ENCODE results near the gene CRBN. TPM values are rescaled to one million over a fixed set of nuclear protein-coding genes. Genes with fewer than 3 reads are reported as not detected.

The CRBN gene
- total and polyA plus RNA-seq, 2 donors (not counting 3 experiments of a cell fraction or from before 2014, with no cell fraction given), result 25.2 to 36.1 TPM

DNA sequence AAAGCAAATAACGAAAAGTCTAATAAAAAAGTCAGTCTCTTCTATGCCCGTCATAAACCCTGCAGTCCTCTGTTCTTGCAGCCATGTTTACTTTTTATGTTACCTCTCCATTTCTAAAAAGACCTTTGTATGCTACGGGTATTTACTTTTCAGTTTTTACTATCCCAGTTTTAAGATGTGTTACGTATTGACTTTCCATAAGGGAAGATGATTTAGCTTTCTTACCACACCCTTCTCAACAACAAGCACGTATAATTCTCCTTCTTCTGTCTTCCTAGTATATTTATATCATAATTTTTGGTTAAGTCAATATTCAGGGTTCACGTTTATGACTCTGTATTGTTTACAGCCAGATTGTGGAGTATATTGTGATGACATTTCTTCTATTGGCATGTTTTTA lies 42.0 kb downstream of the CRBN start:
- BruUV-seq (replicated peaks), result no TSS peak
- Histone ChIP-seq H3K27ac (ENCODE audit: insufficient read depth, low read depth, low read length) (no peak overlapping the region), H3K36me3 (ENCODE audit: control insufficient read depth in 2 of 2, extremely low read depth in 1 of 2, insufficient read depth in 2 of 2, low read length in 2 of 2) (peaks cover 6 to 7% of the 10 kb centered on the region in 2 experiments), H3K79me2 (ENCODE audit: control insufficient read depth, insufficient read depth, low read length) (peaks cover 39% of the 10 kb centered on the region), H4K20me1 (replicated peaks; ENCODE audit: control insufficient read depth, extremely low read depth, insufficient read depth, low read length) (no peaks in the 10 kb centered on the region), H2AFZ (ENCODE audit: low read depth, low read length) (no peak overlapping the region), H3K4me2 (ENCODE audit: insufficient read depth, low read length) (no peak overlapping the region), H3K27me3 (ENCODE audit: control insufficient read depth in 2 of 2, insufficient read depth in 2 of 2, low read length in 2 of 2) (no peaks in the 10 kb centered on the region), H3K9ac (replicated peaks; ENCODE audit: extremely low read depth, insufficient read depth, low read length) (no peak overlapping the region), H3K4me1 (ENCODE audit: control insufficient read depth, extremely low read depth, insufficient read depth, low read length) (no peaks in the 10 kb centered on the region), H3K9me3 (replicated peaks; ENCODE audit: control insufficient read depth, insufficient read depth, low read length) (no peaks in the 10 kb centered on the region), H3K4me3 (replicated peaks in 1 of 3; ENCODE audit: insufficient read depth in 1 of 3, low read depth in 1 of 3, low read length in 3 of 3) (no peak overlapping the region), H3K9me1 (replicated peaks; ENCODE audit: control insufficient read depth, extremely low read depth, insufficient read depth, low read length) (no peaks in the 10 kb centered on the region)
- dilution Hi-C loops (cut with MboI; ENCODE audit: extremely low pct_ligation_motif_present, low sequenced_read_pairs) (no loop called here), intact Hi-C loops (cut with micrococcal nuclease) (no loop called here)
- CTCF ChIA-PET, result no interaction called here
- POLR2A ChIA-PET, result no interaction called here
- FAIRE-seq, result no peak
- TF ChIP-seq POLR2A (IDR thresholded peaks at IDR 0.05; ENCODE audit: low read depth, low read length) (no peak), JUN (IDR thresholded peaks at IDR 0.05; ENCODE audit: borderline replicate concordance, insufficient read depth, insufficient read length, low read depth) (no peak), GATA2 (IDR thresholded peaks at IDR 0.05; ENCODE audit: insufficient read depth, insufficient read length, low read depth, low read length) (no peak), EZH2 (IDR thresholded peaks at IDR 0.05; ENCODE audit: borderline replicate concordance, low read depth, low read length, severe bottlenecking) (no peak)
- TF ChIP-seq, protein P1, sequence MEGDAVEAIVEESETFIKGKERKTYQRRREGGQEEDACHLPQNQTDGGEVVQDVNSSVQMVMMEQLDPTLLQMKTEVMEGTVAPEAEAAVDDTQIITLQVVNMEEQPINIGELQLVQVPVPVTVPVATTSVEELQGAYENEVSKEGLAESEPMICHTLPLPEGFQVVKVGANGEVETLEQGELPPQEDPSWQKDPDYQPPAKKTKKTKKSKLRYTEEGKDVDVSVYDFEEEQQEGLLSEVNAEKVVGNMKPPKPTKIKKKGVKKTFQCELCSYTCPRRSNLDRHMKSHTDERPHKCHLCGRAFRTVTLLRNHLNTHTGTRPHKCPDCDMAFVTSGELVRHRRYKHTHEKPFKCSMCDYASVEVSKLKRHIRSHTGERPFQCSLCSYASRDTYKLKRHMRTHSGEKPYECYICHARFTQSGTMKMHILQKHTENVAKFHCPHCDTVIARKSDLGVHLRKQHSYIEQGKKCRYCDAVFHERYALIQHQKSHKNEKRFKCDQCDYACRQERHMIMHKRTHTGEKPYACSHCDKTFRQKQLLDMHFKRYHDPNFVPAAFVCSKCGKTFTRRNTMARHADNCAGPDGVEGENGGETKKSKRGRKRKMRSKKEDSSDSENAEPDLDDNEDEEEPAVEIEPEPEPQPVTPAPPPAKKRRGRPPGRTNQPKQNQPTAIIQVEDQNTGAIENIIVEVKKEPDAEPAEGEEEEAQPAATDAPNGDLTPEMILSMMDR (IDR thresholded peaks at IDR 0.05; ENCODE audit: extremely low read depth in 1 of 2, insufficient read depth in 1 of 2, low read depth in 1 of 2, low read length in 2 of 2), result no peak
- DNase-seq (ENCODE audit: low read depth, low spot score), result no peak

DNA sequence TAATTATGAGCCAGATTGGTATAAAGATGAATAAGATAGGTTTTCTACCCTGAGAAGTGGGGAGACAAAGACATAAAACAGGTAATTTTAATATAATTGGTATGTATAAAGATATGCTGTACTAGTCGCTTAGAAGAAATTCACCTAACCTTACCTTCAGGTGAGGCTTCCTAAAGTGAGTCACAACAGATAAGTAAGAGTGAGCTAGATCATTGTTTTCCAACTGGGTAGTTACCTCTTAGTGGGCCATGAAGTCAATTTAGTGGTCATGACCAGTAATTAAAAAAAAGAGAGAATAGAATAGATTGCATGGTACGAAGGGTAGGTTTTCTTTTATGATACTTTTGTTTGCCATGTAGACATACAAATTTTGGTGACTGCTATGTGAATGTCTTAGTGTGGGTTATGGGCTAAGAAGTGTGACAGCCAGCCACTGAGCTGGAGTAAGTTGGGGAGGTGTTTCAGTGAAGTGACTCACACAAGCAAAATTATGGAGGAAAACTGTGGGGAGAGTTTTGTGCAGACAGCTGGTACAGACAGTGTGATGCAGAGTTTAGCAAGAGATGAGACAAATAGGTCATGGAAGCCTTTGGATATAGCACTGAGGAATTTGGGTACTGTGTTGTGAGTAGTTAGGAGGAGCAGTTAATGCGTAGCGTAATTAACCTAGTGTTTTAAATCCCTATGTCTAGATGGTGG lies 44.6 kb downstream of the CRBN start:
- BruUV-seq (replicated peaks), result no TSS peak
- no peak for FAIRE-seq
- dilution Hi-C loops (cut with MboI; ENCODE audit: extremely low pct_ligation_motif_present, low sequenced_read_pairs) (no loop called here), intact Hi-C loops (cut with micrococcal nuclease) (no loop called here)
- no peak overlapping the region for H3K4me2 ChIP-seq (ENCODE audit: insufficient read depth, low read length)
- no peaks in the 10 kb centered on the region for H3K9me3 ChIP-seq (replicated peaks; ENCODE audit: control insufficient read depth, insufficient read depth, low read length)
- CTCF ChIA-PET, result interaction anchor here (1.5 kb wide), 1 partner anchor 12 kb away, joined by 3 read pairs; no protein-coding TSS in a partner anchor
- peaks cover 40% of the 10 kb centered on the region for H3K79me2 ChIP-seq (ENCODE audit: control insufficient read depth, insufficient read depth, low read length)
- peaks cover 3 to 4% of the 10 kb centered on the region in 2 experiments for H3K36me3 ChIP-seq (ENCODE audit: control insufficient read depth in 2 of 2, extremely low read depth in 1 of 2, insufficient read depth in 2 of 2, low read length in 2 of 2)
- POLR2A ChIA-PET, result no interaction called here
- no peak overlapping the region for H3K27ac ChIP-seq (ENCODE audit: insufficient read depth, low read depth, low read length)
- H3K9ac ChIP-seq (replicated peaks; ENCODE audit: extremely low read depth, insufficient read depth, low read length), result no peak overlapping the region
- no peak overlapping the region for H2AFZ ChIP-seq (ENCODE audit: low read depth, low read length)
- H3K27me3 ChIP-seq (ENCODE audit: control insufficient read depth in 2 of 2, insufficient read depth in 2 of 2, low read length in 2 of 2), result no peaks in the 10 kb centered on the region
- no peak for TF ChIP-seq MYC (IDR thresholded peaks at IDR 0.05; ENCODE audit: low read depth, low read length)
- TF ChIP-seq JUN (IDR thresholded peaks at IDR 0.05; ENCODE audit: borderline replicate concordance, insufficient read depth, insufficient read length, low read depth), result no peak
- no peak for TF ChIP-seq FOS (IDR thresholded peaks at IDR 0.05; ENCODE audit: borderline replicate concordance, insufficient read depth, low read length)
- TF ChIP-seq, protein P2, sequence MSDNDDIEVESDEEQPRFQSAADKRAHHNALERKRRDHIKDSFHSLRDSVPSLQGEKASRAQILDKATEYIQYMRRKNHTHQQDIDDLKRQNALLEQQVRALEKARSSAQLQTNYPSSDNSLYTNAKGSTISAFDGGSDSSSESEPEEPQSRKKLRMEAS (IDR thresholded peaks at IDR 0.05; ENCODE audit: insufficient read depth, insufficient read length), result no peak
- TF ChIP-seq GATA2 (IDR thresholded peaks at IDR 0.05; ENCODE audit: insufficient read depth, insufficient read length, low read depth, low read length), result no peak
- no peak for TF ChIP-seq POLR2AphosphoS5 (IDR thresholded peaks at IDR 0.05; ENCODE audit: insufficient read depth, low read depth, low read length)
- TF ChIP-seq, protein P1 (IDR thresholded peaks at IDR 0.05; ENCODE audit: extremely low read depth in 1 of 2, insufficient read depth in 1 of 2, low read depth in 1 of 2, low read length in 2 of 2), result no peak
- TF ChIP-seq POLR2A (IDR thresholded peaks at IDR 0.05; ENCODE audit: low read depth, low read length), result no peak
- H4K20me1 ChIP-seq (replicated peaks; ENCODE audit: control insufficient read depth, extremely low read depth, insufficient read depth, low read length), result no peaks in the 10 kb centered on the region
- H3K9me1 ChIP-seq (replicated peaks; ENCODE audit: control insufficient read depth, extremely low read depth, insufficient read depth, low read length), result no peaks in the 10 kb centered on the region
- no peak for DNase-seq (ENCODE audit: low read depth, low spot score)
- no peak overlapping the region for H3K4me3 ChIP-seq (replicated peaks in 1 of 3; ENCODE audit: insufficient read depth in 1 of 3, low read depth in 1 of 3, low read length in 3 of 3)
- no peaks in the 10 kb centered on the region for H3K4me1 ChIP-seq (ENCODE audit: control insufficient read depth, extremely low read depth, insufficient read depth, low read length)
